GM08714 (cell line): Measurements from ENCODE around the gene ANO7.

Experiments used
- H3K4me3 ChIP-seq: fragments of 200-500 bp; sonication (Bioruptor generic); 2 replicates; pipeline ENCODE4 v1.5.1; 2014; ENCODE audit warnings: mild to moderate bottlenecking, low read length, inconsistent platforms
- ZNF274 ChIP-seq: IDR thresholded peaks from 2 replicates; pipeline ENCODE4 v1.6.1; 2012; ENCODE audit warnings: mild to moderate bottlenecking, low read depth, low read length

ANO7 gene

GRCh38 chr2:241267249-241268067 lies 79.0 kb downstream of the ANO7 start:
- H3K4me3 ChIP-seq, result no peak overlapping the region
- TF ChIP-seq ZNF274, result no peak

GRCh38 chr2:241268306-241268705 lies 79.8 kb downstream of the ANO7 start:
- H3K4me3 ChIP-seq, result no peak overlapping the region
- TF ChIP-seq ZNF274, result no peak

- TF ChIP-seq ZNF274, result no peak
- H3K4me3 ChIP-seq, result no peak overlapping the region
Observed at GRCh38 chr2:241268716-241269445, 80.4 kb downstream of the ANO7 start.

- TF ChIP-seq ZNF274, result no peak
- H3K4me3 ChIP-seq, result no peak overlapping the region
Observed at GRCh38 chr2:241269707-241270520, 81.4 kb downstream of the ANO7 start.

GRCh38 chr2:241270531-241270930 lies 82.1 kb downstream of the ANO7 start:
- no peak for TF ChIP-seq ZNF274
- no peak overlapping the region; the same call in 1 of the 2 replicates for H3K4me3 ChIP-seq

DNA sequence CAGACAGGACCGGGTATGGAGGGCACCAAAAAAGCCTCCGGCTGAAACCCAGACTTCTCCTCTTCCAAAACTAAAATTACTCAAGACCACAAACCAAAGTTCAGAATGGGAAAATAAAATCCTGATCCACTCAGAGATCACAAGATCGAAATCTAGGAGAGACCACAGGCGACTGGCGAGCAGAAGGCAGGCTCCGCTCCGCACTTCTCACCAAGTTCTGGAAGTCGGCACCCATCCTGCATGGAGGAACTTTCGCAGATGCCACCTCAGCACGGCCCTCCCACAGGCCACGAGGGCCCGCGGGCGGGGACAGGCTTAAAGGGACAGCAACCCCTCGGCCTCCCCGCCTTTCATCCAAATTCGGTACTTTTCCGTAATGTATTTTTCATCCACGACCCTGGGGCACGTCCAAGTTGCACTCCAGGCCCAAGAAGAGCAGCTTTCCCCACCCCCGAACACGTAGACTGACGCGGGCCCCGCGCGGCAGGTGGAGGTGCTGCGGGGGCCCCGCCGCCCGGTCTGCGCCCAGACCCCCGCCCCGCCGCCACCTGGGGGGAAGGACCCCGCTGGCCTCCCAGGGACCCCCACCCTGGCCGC lies 83.3 kb downstream of the ANO7 start:
- no peak for TF ChIP-seq ZNF274
- H3K4me3 ChIP-seq, result peak overlapping the region; percentile 96

GRCh38 chr2:241272303-241273209 lies 84.1 kb downstream of the ANO7 start:
- TF ChIP-seq ZNF274, result no peak

DNA sequence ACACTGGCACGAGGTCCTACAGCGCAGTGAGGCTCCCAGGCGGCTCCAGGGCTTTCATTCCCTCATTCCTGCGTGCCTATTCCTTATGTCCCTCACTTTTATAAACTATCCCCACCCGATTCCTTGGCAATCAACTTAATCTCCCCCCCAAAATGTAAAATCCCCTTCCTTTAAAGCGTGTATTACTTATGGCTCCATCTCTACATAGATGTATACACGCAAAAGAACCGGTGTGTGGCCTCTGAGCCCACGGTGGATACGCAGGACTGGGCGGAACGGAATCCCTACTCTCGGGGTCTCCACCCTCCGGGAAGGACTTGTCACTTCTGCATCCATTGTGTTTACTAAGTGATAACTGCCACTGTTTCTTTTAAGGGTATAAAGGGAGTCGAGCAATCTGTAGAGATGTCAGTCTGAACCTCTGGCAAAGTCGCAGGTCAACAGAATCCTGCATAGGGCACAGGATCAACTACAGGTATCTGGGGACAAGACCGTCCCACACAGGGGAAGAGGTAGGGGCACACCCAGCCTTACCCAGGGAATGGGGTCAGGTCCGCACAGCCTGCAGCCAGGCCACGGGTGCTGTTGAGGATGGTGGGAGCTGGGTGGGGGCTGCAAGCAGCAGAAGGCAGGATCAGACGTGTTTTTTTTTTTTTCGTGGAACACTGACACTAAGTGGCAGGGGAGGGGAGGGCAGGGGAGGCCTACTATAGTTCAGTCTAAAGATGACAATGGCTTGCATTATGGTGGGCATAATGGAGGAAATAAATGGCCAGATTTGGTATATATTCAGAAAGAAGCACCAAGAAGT lies 84.9 kb downstream of the ANO7 start:
- peak overlapping the region; percentile 48; the same call in 1 of the 2 replicates for H3K4me3 ChIP-seq

More at GRCh38 chr2:241272303-241273209, 84.1 kb downstream of the ANO7 start:
- peak overlapping the region; percentile 96 for H3K4me3 ChIP-seq

DNA sequence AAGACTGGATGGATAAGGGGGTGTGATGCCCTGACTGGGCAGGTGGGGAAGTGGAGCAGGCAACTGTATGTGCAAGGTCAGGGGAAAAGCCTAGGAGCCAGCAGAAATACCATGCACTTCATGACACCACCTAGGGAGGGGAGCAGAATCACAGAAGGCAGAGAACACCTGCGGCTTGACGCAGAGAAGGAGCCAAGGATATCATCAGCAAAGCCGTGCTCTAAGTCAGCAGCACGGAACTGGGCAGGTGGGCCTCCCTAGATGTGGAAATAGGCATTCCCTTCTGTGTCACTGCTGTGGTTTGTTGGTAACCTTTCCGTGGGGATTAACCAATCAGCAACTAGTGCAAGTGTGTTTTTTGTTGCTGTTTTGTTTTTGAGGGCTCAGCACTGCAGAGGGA lies 85.7 kb downstream of the ANO7 start:
- no peak overlapping the region for H3K4me3 ChIP-seq
- no peak for TF ChIP-seq ZNF274

More for the DNA sequence above, 84.9 kb downstream of the ANO7 start:
- TF ChIP-seq ZNF274, result no peak
